D721Med (cell line): Measurements from ENCODE around the gene REM2.

Source experiments
- DNase-seq: peaks from one replicate; pipeline ENCODE4 v3.0.0; 2011; ENCODE audit warnings: low spot score; ENCODE audit not compliant: insufficient read length
- FAIRE-seq: peaks from 2 replicates; lab custom pipeline; 2011; peaks lifted over from hg19 to GRCh38; lab: Jason Lieb, UNC
- CTCF ChIP-seq: IDR thresholded peaks from 2 replicates; pipeline ENCODE4 v1.5.1; 2012; ENCODE audit warnings: mild to moderate bottlenecking, control low read depth; ENCODE audit not compliant: insufficient read depth; ENCODE audit errors: missing control alignments

Gene REM2

GRCh38 chr14:22918804-22919600 lies 36.0 kb downstream of the REM2 start, which contains the start of gene RBM23:
Gene RBM23 (minus strand): TSS chr14:22919149.
- no peak for FAIRE-seq
- peak; percentile 82 for DNase-seq
- TF ChIP-seq CTCF = no peak

GRCh38 chr14:22919601-22919921 lies 36.5 kb downstream of the REM2 start:
- DNase-seq = no peak
- TF ChIP-seq CTCF = no peak
- FAIRE-seq = no peak

GRCh38 chr14:22920697-22921096 lies 37.7 kb downstream of the REM2 start:
- no peak for DNase-seq
- TF ChIP-seq CTCF = no peak
- no peak for FAIRE-seq

- no peak for TF ChIP-seq CTCF
- no peak for DNase-seq
- no peak for FAIRE-seq
These were observed 39.3 kb downstream of the REM2 start for GRCh38 chr14:22922294-22922693.

GRCh38 chr14:22923746-22924145 lies 40.7 kb downstream of the REM2 start:
- DNase-seq = no peak
- FAIRE-seq = no peak
- no peak for TF ChIP-seq CTCF

- FAIRE-seq = no peak
- TF ChIP-seq CTCF = no peak
- DNase-seq = no peak
These were observed 42.5 kb downstream of the REM2 start for GRCh38 chr14:22925513-22925912.

GRCh38 chr14:22926316-22926715 lies 43.3 kb downstream of the REM2 start:
- TF ChIP-seq CTCF = no peak
- FAIRE-seq (no peak), DNase-seq (no peak)
